Hepatocyte (in vitro differentiated cells): ENCODE data around the gene SLC5A12.

Source experiments
- CTCF ChIP-seq: fragments of 200-600 bp; sonication (generic); IDR thresholded peaks from 2 replicates; pipeline ENCODE4 v1.5.1; 2016; ENCODE audit warnings: antibody characterized with exemption, mild to moderate bottlenecking; ENCODE audit not compliant: poor library complexity
- EZH2phosphoT487 ChIP-seq: fragments of 200-600 bp; sonication (generic); IDR thresholded peaks from one replicate; pipeline ENCODE4 v1.6.1; 2018; ENCODE audit warnings: antibody characterized with exemption, mild to moderate bottlenecking, low read depth, moderate library complexity; ENCODE audit not compliant: unreplicated experiment, severe bottlenecking

DNA sequence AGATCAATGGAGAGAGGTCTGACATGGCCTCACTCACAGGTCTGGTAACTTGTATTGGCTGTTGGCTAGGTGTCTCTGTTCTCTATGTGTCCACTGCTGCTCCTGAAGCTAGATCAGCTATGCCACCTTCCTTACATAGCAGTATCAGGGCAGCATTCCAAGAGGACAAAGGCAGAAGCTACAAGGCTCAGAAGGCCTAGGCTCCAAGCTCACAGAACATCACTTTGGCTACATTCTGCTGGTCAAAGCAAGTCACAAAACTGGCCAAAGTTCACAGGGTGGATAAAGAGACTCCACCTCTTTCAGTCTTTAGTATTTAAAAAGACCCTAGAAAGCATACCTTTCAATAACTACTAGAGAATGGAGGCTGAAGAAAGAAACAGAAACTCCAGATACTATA is 4.1 kb downstream of the SLC5A12 start:
- TF ChIP-seq CTCF (no peak), EZH2phosphoT487 (no peak)
